ENCODE measurements around the gene FNIP2.

- TF ChIP-seq, protein P1, sequence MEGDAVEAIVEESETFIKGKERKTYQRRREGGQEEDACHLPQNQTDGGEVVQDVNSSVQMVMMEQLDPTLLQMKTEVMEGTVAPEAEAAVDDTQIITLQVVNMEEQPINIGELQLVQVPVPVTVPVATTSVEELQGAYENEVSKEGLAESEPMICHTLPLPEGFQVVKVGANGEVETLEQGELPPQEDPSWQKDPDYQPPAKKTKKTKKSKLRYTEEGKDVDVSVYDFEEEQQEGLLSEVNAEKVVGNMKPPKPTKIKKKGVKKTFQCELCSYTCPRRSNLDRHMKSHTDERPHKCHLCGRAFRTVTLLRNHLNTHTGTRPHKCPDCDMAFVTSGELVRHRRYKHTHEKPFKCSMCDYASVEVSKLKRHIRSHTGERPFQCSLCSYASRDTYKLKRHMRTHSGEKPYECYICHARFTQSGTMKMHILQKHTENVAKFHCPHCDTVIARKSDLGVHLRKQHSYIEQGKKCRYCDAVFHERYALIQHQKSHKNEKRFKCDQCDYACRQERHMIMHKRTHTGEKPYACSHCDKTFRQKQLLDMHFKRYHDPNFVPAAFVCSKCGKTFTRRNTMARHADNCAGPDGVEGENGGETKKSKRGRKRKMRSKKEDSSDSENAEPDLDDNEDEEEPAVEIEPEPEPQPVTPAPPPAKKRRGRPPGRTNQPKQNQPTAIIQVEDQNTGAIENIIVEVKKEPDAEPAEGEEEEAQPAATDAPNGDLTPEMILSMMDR (IDR thresholded peaks at IDR 0.05) = no peak
- TF ChIP-seq POLR2A (IDR thresholded peaks at IDR 0.05) = no peak
Observed at GRCh38 chr4:158858410-158859199, 89.8 kb downstream of the FNIP2 start.
